Lower leg skin (tissue), 3 donors: ENCODE data around the gene MAP1LC3B2.

Source experiments
- POLR2A ChIP-seq, 2 donors: fragments of 450-650 bp; IDR thresholded peaks; one replicate each; pipeline ENCODE4 v1.6.1; 2016 to 2017; ENCODE audit warnings: antibody characterized with exemption in 2 of 2, mild to moderate bottlenecking in 1 of 2, moderate library complexity in 1 of 2
- TF ChIP-seq, protein P1 (sequence below), 3 donors: fragments of 450-650 bp; IDR thresholded peaks; one replicate each; pipeline ENCODE4 v1.5.1; 2016; ENCODE audit warnings: antibody characterized with exemption in 3 of 3, mild to moderate bottlenecking in 3 of 3, moderate library complexity in 2 of 3

DNA sequence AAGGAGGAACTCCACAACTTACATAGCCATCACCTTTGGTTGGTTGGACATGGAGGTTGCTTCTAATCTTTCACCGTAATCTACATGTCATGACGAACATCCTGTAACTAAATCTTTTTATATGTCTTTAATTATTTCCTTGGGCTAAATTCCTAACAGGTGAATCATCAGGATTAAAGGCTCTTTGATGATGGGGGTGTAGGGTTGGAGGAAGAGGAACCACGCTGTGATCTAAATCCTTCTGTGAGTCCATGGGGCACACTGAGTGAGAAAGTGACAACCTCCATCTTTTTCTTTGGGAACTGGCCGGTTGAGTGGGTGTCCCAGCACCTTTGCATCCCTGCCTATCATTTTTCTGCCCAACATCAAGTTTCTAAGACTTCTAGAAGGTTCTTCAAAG, 31.1 kb upstream of the MAP1LC3B2 start:
- TF ChIP-seq, protein P1, sequence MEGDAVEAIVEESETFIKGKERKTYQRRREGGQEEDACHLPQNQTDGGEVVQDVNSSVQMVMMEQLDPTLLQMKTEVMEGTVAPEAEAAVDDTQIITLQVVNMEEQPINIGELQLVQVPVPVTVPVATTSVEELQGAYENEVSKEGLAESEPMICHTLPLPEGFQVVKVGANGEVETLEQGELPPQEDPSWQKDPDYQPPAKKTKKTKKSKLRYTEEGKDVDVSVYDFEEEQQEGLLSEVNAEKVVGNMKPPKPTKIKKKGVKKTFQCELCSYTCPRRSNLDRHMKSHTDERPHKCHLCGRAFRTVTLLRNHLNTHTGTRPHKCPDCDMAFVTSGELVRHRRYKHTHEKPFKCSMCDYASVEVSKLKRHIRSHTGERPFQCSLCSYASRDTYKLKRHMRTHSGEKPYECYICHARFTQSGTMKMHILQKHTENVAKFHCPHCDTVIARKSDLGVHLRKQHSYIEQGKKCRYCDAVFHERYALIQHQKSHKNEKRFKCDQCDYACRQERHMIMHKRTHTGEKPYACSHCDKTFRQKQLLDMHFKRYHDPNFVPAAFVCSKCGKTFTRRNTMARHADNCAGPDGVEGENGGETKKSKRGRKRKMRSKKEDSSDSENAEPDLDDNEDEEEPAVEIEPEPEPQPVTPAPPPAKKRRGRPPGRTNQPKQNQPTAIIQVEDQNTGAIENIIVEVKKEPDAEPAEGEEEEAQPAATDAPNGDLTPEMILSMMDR (IDR thresholded peaks at IDR 0.05) = no peak
- no peak for TF ChIP-seq POLR2A (IDR thresholded peaks at IDR 0.05)
